Prostate gland (tissue), 2 donors: ENCODE measurements around the gene LYSMD1. TPM values are rescaled to one million over a fixed set of nuclear protein-coding genes. Genes with fewer than 3 reads are reported as not detected.

Experiments used
- DNase-seq: peaks from one replicate; pipeline ENCODE4 v3.0.0-alpha.2; 2019; ENCODE audit warnings: low spot score
- H3K27ac ChIP-seq, 2 donors: fragments of 200-600 bp; sonication (generic); 2 replicates each; pipeline ENCODE4 v1.5.1; 2017 to 2019
- H3K27me3 ChIP-seq: fragments of 200-600 bp; sonication (generic); replicated peaks from 2 replicates; pipeline ENCODE4 v1.5.1; 2019; ENCODE audit not compliant: insufficient read depth
- H3K36me3 ChIP-seq, 2 donors: fragments of 200-600 bp; sonication (generic); 1 replicate in 1 of 2; 2 replicates in 1 of 2; pipeline versions ENCODE4 v1.5.1 to v1.8.1; 2017 to 2019
- H3K4me1 ChIP-seq: fragments of 200-600 bp; sonication (generic); replicated peaks from 2 replicates; pipeline ENCODE4 v1.5.1; 2019
- H3K4me3 ChIP-seq, 2 donors: fragments of 200-600 bp; sonication (generic); 2 replicates each; pipeline ENCODE4 v1.5.1; 2017 to 2019
- H3K9me3 ChIP-seq: fragments of 200-600 bp; sonication (generic); 2 replicates; pipeline ENCODE4 v1.5.1; 2017
- CTCF ChIP-seq, 4 experiments: fragments of 200-600 bp in 2 of 4; fragments of 450-650 bp in 2 of 4; sonication (generic) in 2 of 4; IDR thresholded peaks; 1 replicate in 3 of 4; 2 replicates in 1 of 4; pipeline ENCODE4 v1.5.1; 2016 to 2019; ENCODE audit warnings: antibody characterized with exemption in 4 of 4, mild to moderate bottlenecking in 2 of 4, moderate library complexity in 2 of 4
- POLR2A ChIP-seq: fragments of 450-650 bp; IDR thresholded peaks from one replicate; pipeline ENCODE4 v1.6.1; 2016; ENCODE audit warnings: antibody characterized with exemption, mild to moderate bottlenecking
- POLR2AphosphoS5 ChIP-seq: sonication (generic); formaldehyde crosslinking; IDR thresholded peaks from one replicate; pipeline ENCODE4 v1.6.1; 2017; ENCODE audit warnings: antibody characterized with exemption
- WGBS: methylation state at CpG from one replicate; pipeline ENCODE4 v1.1.5; 2018; 5-methylcytosine and 5-hydroxymethylcytosine counted together
- intact Hi-C: fragments of 100-400 bp; cut with DNase I; formaldehyde crosslinking; loops from one replicate; pipeline ENCODE4 v1.14.2; 2022
- total RNA-seq, 2 donors: library from RNA; depleted of rRNA; stranded (reverse); fragments of >200 nt; gene quantifications; one replicate each; pipeline ENCODE4 v1.1.0, GENCODE V29; 2016

LYSMD1 gene
- total RNA-seq, 2 donors from 2014 or later: 7.3 to 19.3 TPM

GRCh38 chr1:151137789-151138188, 27.9 kb downstream of the LYSMD1 start:
- TF ChIP-seq CTCF (IDR thresholded peaks at IDR 0.05) (no peak), POLR2A (no peak), POLR2AphosphoS5 (no peak)
- H3K27ac ChIP-seq: no peak overlapping the region
- intact Hi-C loops: no loop called here
- 93% methylated on average over 7 of the region's 7 CpGs for WGBS
- H3K9me3 ChIP-seq: no peaks in the 10 kb centered on the region
- H3K4me3 ChIP-seq: no peak overlapping the region
- no peaks in the 10 kb centered on the region for H3K36me3 ChIP-seq
- no peak for DNase-seq
- no peaks in the 10 kb centered on the region for H3K4me1 ChIP-seq
- H3K27me3 ChIP-seq: no peaks in the 10 kb centered on the region

GRCh38 chr1:151135433-151136385, 30.0 kb downstream of the LYSMD1 start:
- Histone ChIP-seq H3K27me3 (no peaks in the 10 kb centered on the region), H3K27ac (no peak overlapping the region), H3K36me3 (no peaks in the 10 kb centered on the region), H3K4me1 (no peaks in the 10 kb centered on the region), H3K9me3 (no peaks in the 10 kb centered on the region), H3K4me3 (no peak overlapping the region)
- intact Hi-C loops: no loop called here
- WGBS: 82% methylated on average over 12 of the region's 12 CpGs
- TF ChIP-seq POLR2A (no peak), POLR2AphosphoS5 (no peak), CTCF (IDR thresholded peaks at IDR 0.05) (no peak)
- DNase-seq: no peak

- TF ChIP-seq POLR2AphosphoS5 (no peak), POLR2A (no peak), CTCF (IDR thresholded peaks at IDR 0.05) (no peak)
- 94% methylated on average over 7 of the region's 7 CpGs for WGBS
- no peaks in the 10 kb centered on the region for H3K36me3 ChIP-seq
- no peak overlapping the region for H3K27ac ChIP-seq
- no peaks in the 10 kb centered on the region for H3K9me3 ChIP-seq
- H3K27me3 ChIP-seq: no peaks in the 10 kb centered on the region
- no peak for DNase-seq
- H3K4me3 ChIP-seq: no peak overlapping the region
- no peaks in the 10 kb centered on the region for H3K4me1 ChIP-seq
- intact Hi-C loops: no loop called here
These were observed 30.7 kb downstream of the LYSMD1 start for GRCh38 chr1:151134991-151135390.

GRCh38 chr1:151134396-151134795, 31.3 kb downstream of the LYSMD1 start:
- no peak for DNase-seq
- H3K36me3 ChIP-seq: no peaks in the 10 kb centered on the region
- intact Hi-C loops: no loop called here

More at GRCh38 chr1:151134396-151134795, 31.3 kb downstream of the LYSMD1 start:
- no peak overlapping the region for H3K27ac ChIP-seq
- H3K4me3 ChIP-seq: no peak overlapping the region
- 81% methylated on average over 3 of the region's 3 CpGs for WGBS
- H3K9me3 ChIP-seq: no peaks in the 10 kb centered on the region
- no peaks in the 10 kb centered on the region for H3K4me1 ChIP-seq
- H3K27me3 ChIP-seq: no peaks in the 10 kb centered on the region
- TF ChIP-seq POLR2AphosphoS5 (no peak), CTCF (IDR thresholded peaks at IDR 0.05) (no peak), POLR2A (no peak)
